WTC11 (cell line): ENCODE results near the gene UGGT2. TPM values are rescaled to one million over a fixed set of nuclear protein-coding genes. Genes with fewer than 3 reads are reported as not detected.

Experiments
- FOXP4 ChIP-seq: sonication (generic); formaldehyde crosslinking; IDR thresholded peaks from 2 replicates; pipeline ENCODE4 v1.8.0; 2022; ENCODE audit warnings: mild to moderate bottlenecking, missing genetic modification reagents
- ZNF423 ChIP-seq: fragments of 250-450 bp; sonication (Bioruptor Pico); IDR thresholded peaks from 2 replicates; pipeline ENCODE4 v2.1.2; 2022; ENCODE audit warnings: mild to moderate bottlenecking, moderate library complexity
- ZNF671 ChIP-seq: fragments of 250-450 bp; sonication (Bioruptor Pico); IDR thresholded peaks from 2 replicates; pipeline ENCODE4 v1.8.0; 2021; ENCODE audit warnings: mild to moderate bottlenecking
- total RNA-seq: library from RNA; stranded (reverse); gene quantifications from 3 replicates; pipeline ENCODE4 v1.2.3, GENCODE V29; 2021

The UGGT2 gene
- total RNA-seq, 1 experiment from 2014 or later, result 31.1 TPM

GRCh38 chr13:95752677-95753076 lies 300.5 kb downstream of the UGGT2 start (continued):
- TF ChIP-seq FOXP4 (CRISPR knock-in tag) (no peak), ZNF671 (CRISPR knock-in tag) (no peak), ZNF423 (CRISPR knock-in tag) (no peak)

Other genes with a start within 250 kb of the UGGT2 start
- 1.2 to 1.4 TPM (median 1.3 TPM) in 3 replicates for gene HS6ST3, start 36.7 kb upstream of the UGGT2 start, total RNA-seq